Ectodermal cell (in vitro differentiated cells): Measurements from ENCODE around the gene ENOX1.

Source experiments
- H3K27ac ChIP-seq: 2 replicates; pipeline ENCODE4 v1.7.0; 2013; ENCODE audit warnings: mild to moderate bottlenecking, low read depth, low read length; ENCODE audit not compliant: insufficient read depth, poor library complexity, severe bottlenecking
- H3K27me3 ChIP-seq: 2 replicates; pipeline ENCODE4 v1.7.0; 2013; ENCODE audit warnings: mild to moderate bottlenecking, low read length; ENCODE audit not compliant: insufficient read depth, control insufficient read depth, poor library complexity, severe bottlenecking
- H3K36me3 ChIP-seq: one replicate; pipeline ENCODE4 v1.7.0; 2013; ENCODE audit warnings: low read length; ENCODE audit not compliant: control insufficient read depth, insufficient read depth
- H3K4me1 ChIP-seq: one replicate; pipeline ENCODE4 v1.7.0; 2013; ENCODE audit warnings: low read length; ENCODE audit not compliant: control insufficient read depth, insufficient read depth
- H3K4me3 ChIP-seq: 2 replicates; pipeline ENCODE4 v1.7.0; 2013; ENCODE audit warnings: low read depth, low read length, control low read depth; ENCODE audit not compliant: insufficient read depth
- H3K9me3 ChIP-seq: 2 replicates; pipeline ENCODE4 v1.7.0; 2013; ENCODE audit warnings: mild to moderate bottlenecking, low read length, moderate library complexity; ENCODE audit not compliant: control insufficient read depth
- WGBS, 2 experiments: methylation state at CpG; one replicate each; pipeline ENCODE4 v1.1.7; 2013; ENCODE audit warnings: missing lambda C conversion rate in 2 of 2; 5-methylcytosine and 5-hydroxymethylcytosine counted together

ENOX1 gene

DNA sequence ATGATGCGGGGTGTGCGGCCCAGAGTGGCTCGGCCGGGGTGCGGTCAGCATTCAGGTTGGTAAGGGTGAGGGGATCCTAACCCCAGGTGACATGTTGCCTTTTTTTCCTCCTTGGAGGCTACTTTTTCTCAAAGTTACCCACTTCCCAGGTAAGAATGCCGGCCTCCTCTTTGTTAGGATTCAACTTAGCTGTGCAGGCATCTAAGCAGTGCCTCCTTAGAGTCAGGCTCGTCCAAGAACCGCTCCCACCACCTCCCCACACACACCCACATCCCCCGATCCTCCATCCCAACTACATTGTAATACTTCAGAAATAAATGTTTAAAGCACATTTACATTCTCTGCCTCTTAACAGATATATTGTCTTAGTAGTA, 733 bp upstream of the ENOX1 start:
- Histone ChIP-seq H3K9me3 (no peaks in the 10 kb centered on the region), H3K36me3 (no peaks in the 10 kb centered on the region), H3K27me3 (peaks cover 41% of the 10 kb centered on the region), H3K4me3 (peak overlapping the region; percentile 65), H3K4me1 (peaks cover 11% of the 10 kb centered on the region), H3K27ac (no peak overlapping the region)
- WGBS, 2 experiments = 10 to 19% methylated on average over 8 to 9 of the region's 9 CpGs

DNA sequence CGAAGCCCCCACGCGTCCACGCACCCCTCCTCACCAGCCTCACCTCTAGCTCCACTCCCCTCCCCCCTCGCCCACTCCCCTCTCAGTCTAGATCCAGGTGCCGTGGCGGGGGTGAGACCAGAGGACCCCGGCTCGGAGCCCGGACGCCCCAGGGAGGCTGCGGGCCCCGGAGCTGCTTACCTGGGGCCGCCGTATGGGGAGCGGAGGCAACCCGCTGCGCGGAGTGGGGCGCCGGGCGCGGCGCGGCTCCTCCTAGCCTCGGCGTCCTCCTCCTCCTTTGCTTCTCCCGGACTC, 353 bp downstream of the ENOX1 start:
- Histone ChIP-seq H3K27ac (no peak overlapping the region), H3K4me3 (peak overlapping the region; percentile 65)
- 1% methylated on average over 28 of the region's 28 CpGs for WGBS, 2 experiments

DNA sequence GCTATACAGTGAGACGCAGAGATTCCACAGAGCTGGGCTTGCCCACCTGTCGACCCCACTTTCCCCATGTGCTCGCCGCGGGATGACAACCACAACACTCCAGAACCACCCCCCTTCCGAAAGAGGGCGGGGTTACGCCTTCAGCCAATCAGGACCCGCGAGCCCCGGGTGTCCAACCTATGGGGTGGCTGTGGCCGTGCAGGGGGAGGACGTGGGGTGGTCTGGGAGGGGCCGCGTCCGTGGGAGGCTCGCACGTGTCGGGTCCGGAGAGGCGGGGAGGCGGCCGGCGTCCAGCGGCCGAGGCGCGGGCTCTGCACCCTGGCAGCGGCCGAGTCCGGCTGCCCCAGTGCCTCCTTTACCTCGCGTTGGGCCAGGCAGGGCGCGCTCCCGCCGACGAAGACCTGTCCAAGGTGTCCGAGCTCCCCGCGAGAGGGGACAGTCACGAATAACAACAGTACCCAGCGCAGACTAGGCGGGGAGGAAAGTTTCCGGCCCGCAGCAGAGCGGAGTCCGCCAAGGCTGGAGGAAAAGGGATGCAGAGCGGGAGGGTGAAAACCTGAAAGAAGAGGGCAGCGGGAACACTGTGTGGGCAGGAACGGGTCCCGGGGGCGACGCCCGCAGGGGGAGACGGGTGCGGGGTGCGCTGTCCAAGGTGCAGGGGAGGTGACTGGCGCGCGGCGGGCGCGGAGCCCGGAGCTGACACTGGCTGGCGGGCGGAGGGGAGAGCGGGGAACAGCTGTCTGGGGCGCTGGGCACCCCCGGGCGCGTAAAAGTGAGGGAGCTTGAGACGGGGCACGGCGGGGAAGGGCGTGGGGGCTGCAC, 911 bp downstream of the ENOX1 start:
- peak overlapping the region; percentile 65 for H3K4me3 ChIP-seq
- no peaks in the 10 kb centered on the region for H3K36me3 ChIP-seq
- 1% methylated on average over 76 of the region's 76 CpGs for WGBS, 2 experiments
- H3K27ac ChIP-seq = no peak overlapping the region
- H3K9me3 ChIP-seq = no peaks in the 10 kb centered on the region
- H3K4me1 ChIP-seq = peaks cover 11% of the 10 kb centered on the region
- H3K27me3 ChIP-seq = peaks cover 43% of the 10 kb centered on the region

More for the DNA sequence above, 353 bp downstream of the ENOX1 start:
- Histone ChIP-seq H3K27me3 (peaks cover 41% of the 10 kb centered on the region), H3K9me3 (no peaks in the 10 kb centered on the region), H3K4me1 (peaks cover 11% of the 10 kb centered on the region), H3K36me3 (no peaks in the 10 kb centered on the region)

DNA sequence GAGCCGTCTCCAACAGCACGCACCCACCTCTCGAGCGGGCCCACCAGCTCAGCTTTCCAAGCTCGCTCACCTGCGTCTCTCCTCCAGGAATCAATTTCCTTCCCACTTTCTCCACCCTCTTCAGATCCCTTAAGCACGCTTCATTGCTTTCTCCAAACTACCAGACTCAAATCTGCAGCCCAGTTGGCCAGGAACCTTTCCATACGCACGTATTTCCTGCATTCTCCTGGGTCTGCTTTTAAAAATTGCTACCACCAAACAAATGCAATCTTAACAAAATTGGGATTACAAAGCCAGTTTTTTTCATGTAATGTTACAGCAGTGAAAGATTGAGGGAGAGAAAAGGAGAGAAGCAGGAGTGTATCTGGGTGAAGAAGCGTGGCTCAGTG, 1.5 kb downstream of the ENOX1 start:
- H3K36me3 ChIP-seq = no peaks in the 10 kb centered on the region
- no peaks in the 10 kb centered on the region for H3K9me3 ChIP-seq
- no peak overlapping the region for H3K27ac ChIP-seq
- peaks cover 45% of the 10 kb centered on the region for H3K27me3 ChIP-seq
- peak overlapping the region; percentile 65 for H3K4me3 ChIP-seq
- WGBS, 2 experiments = 38 to 39% methylated on average over 10 of the region's 10 CpGs
- H3K4me1 ChIP-seq = peaks cover 11% of the 10 kb centered on the region

- Histone ChIP-seq H3K4me3 (no peak overlapping the region), H3K36me3 (no peaks in the 10 kb centered on the region), H3K27ac (no peak overlapping the region), H3K4me1 (peaks cover 11% of the 10 kb centered on the region), H3K9me3 (no peaks in the 10 kb centered on the region), H3K27me3 (peaks cover 45% of the 10 kb centered on the region)
- 89% methylated on average over 1 of the region's 1 CpG; no CpG with 5 or more reads in 1 of the 2 experiments for WGBS, 2 experiments
Measured at GRCh38 chr13:43784496-43784895, 2.3 kb downstream of the ENOX1 start.

- no CpG with 5 or more reads among the region's 2 CpGs for WGBS, 2 experiments
- H3K4me1 ChIP-seq = peaks cover 11% of the 10 kb centered on the region
- no peaks in the 10 kb centered on the region for H3K36me3 ChIP-seq
- H3K27me3 ChIP-seq = peaks cover 45% of the 10 kb centered on the region
- H3K27ac ChIP-seq = no peak overlapping the region
- H3K9me3 ChIP-seq = no peaks in the 10 kb centered on the region
- no peak overlapping the region for H3K4me3 ChIP-seq
Measured at GRCh38 chr13:43783820-43784219, 3.0 kb downstream of the ENOX1 start.

GRCh38 chr13:43782686-43783085, 4.1 kb downstream of the ENOX1 start:
- Histone ChIP-seq H3K4me1 (peaks cover 8% of the 10 kb centered on the region), H3K9me3 (no peaks in the 10 kb centered on the region), H3K27ac (no peak overlapping the region), H3K36me3 (no peaks in the 10 kb centered on the region), H3K4me3 (no peak overlapping the region), H3K27me3 (peaks cover 38% of the 10 kb centered on the region)
- no CpG with 5 or more reads among the region's 1 CpG for WGBS, 2 experiments

- Histone ChIP-seq H3K36me3 (no peaks in the 10 kb centered on the region), H3K4me1 (peaks cover 5% of the 10 kb centered on the region), H3K27ac (no peak overlapping the region)
Measured at GRCh38 chr13:43780666-43781065, 6.1 kb downstream of the ENOX1 start.

DNA sequence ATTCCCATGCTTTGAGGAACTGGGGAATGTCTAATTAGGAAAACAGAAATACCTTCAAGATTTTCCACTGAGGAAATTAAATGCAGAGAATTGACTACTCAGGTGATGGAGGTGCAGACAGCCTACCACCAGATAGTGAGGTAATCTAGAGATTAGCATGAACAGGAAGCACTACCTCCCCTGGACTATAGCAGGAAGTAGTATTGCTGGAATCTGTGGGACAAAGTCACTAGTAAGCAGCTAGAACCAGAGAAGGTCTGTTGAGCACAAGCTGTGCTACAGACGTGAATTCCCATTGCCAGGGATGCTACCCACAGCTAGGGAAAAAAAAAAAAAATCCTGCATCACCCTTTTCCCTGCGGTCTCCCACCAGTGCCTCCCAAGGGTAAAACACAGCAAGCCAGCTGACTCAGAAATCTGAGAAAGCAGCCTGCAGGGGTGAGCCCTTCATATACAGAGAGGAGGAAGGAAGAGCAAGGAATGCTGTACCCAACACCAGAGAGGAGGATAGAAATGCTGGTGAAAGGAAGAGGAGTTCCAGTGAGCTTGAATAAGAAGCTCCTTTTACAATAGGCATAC, 10.2 kb downstream of the ENOX1 start:
- no peak overlapping the region for H3K27ac ChIP-seq
- no peaks in the 10 kb centered on the region for H3K36me3 ChIP-seq
- WGBS, 2 experiments = 50 to 65% methylated on average over 1 to 2 of the region's 2 CpGs
- H3K9me3 ChIP-seq = no peaks in the 10 kb centered on the region
- no peak overlapping the region for H3K4me3 ChIP-seq
- H3K4me1 ChIP-seq = no peaks in the 10 kb centered on the region
- peaks cover 4% of the 10 kb centered on the region for H3K27me3 ChIP-seq

More at GRCh38 chr13:43780666-43781065, 6.1 kb downstream of the ENOX1 start:
- Histone ChIP-seq H3K27me3 (peaks cover 18% of the 10 kb centered on the region), H3K4me3 (no peak overlapping the region), H3K9me3 (no peaks in the 10 kb centered on the region)

- no peaks in the 10 kb centered on the region for H3K4me1 ChIP-seq
- no peaks in the 10 kb centered on the region for H3K9me3 ChIP-seq
- H3K27me3 ChIP-seq = peaks cover 3% of the 10 kb centered on the region
- no peak overlapping the region for H3K27ac ChIP-seq
- H3K4me3 ChIP-seq = no peak overlapping the region
- WGBS, 2 experiments = 84 to 92% methylated on average over 1 of the region's 2 CpGs
- H3K36me3 ChIP-seq = no peaks in the 10 kb centered on the region
Measured at GRCh38 chr13:43776006-43776405, 10.8 kb downstream of the ENOX1 start.
